HepG2 (cell line): ENCODE measurements around the gene PRDX5. TPM values are rescaled to one million over a fixed set of nuclear protein-coding genes. Genes with fewer than 3 reads are reported as not detected.
A peak's percentile ranks its signal among the peaks of the same experiment; 100 is the strongest.

Source experiments
- ATAC-seq: fragments of 200-7000 bp; cut with Tn5 transposase; 3 replicates; pipeline ENCODE4 v1.9.1; 2020; ENCODE audit warnings: mild to moderate bottlenecking, moderate library complexity
- BruUV-seq: library from RNA; stranded (reverse); fragments of 400-500 nt; replicated peaks from 2 replicates; lab custom pipeline; 2021; lab: Mats Ljungman, UMichigan
- CTCF ChIA-PET: fragments of 300-600 bp; formaldehyde crosslinking; extraction: SDS; loops from one replicate; lab custom pipeline; 2021; ENCODE audit warnings: low total read pairs, inconsistent platforms, low intra/inter-chr PET ratio; lab: Yijun Ruan, JAX
- POLR2A ChIA-PET: fragments of 350-600 bp; sonication (Branson Sonifier 250); formaldehyde crosslinking; loops from one replicate; lab custom pipeline; 2020; ENCODE audit warnings: antibody characterized with exemption, inconsistent platforms; lab: Yijun Ruan, JAX
- DNase-seq: peaks from one replicate; pipeline ENCODE4 v3.0.0-alpha.2; 2015; ENCODE audit warnings: low spot score
- FAIRE-seq: peaks from 3 replicates; lab custom pipeline; 2011; peaks lifted over from hg19 to GRCh38; lab: Jason Lieb, UNC
- H2AFZ ChIP-seq: one replicate; pipeline ENCODE4 v1.6.1; 2011; ENCODE audit warnings: low read length, inconsistent platforms
- H3K27ac ChIP-seq: fragments of 300-600 bp; 3 replicates; pipeline ENCODE4 v1.8.0; 2011; ENCODE audit warnings: mixed run types, mild to moderate bottlenecking, mixed read lengths, low read length, inconsistent platforms; ENCODE audit not compliant: insufficient read depth; ENCODE audit errors: extremely low read length
- H3K27me3 ChIP-seq, 2 experiments: fragments of 200-600 bp in 1 of 2; 2 replicates in 1 of 2; 3 replicates in 1 of 2; pipeline versions ENCODE4 v1.6.0 to v1.8.0; 2011; ENCODE audit warnings: low read length in 2 of 2, mild to moderate bottlenecking in 2 of 2, moderate library complexity in 2 of 2, inconsistent platforms in 1 of 2; ENCODE audit not compliant: insufficient read depth in 2 of 2, control insufficient read depth in 1 of 2
- H3K36me3 ChIP-seq, 2 experiments: fragments of 200-600 bp in 1 of 2; replicated peaks in 1 of 2; 2 replicates in 1 of 2; 3 replicates in 1 of 2; pipeline versions ENCODE4 v1.5.1 to v1.8.0; 2011; ENCODE audit warnings: low read length in 2 of 2, inconsistent platforms in 1 of 2; ENCODE audit not compliant: insufficient read depth in 2 of 2, control insufficient read depth in 1 of 2
- H3K4me1 ChIP-seq: 2 replicates; pipeline ENCODE4 v1.5.1; 2012; ENCODE audit warnings: low read length, inconsistent platforms; ENCODE audit not compliant: insufficient read depth
- H3K4me2 ChIP-seq: 2 replicates; pipeline ENCODE4 v1.6.0; 2011; ENCODE audit warnings: low read depth, low read length, inconsistent platforms
- H3K4me3 ChIP-seq, 3 experiments: fragments of 200-600 bp in 1 of 3; sonication (generic), shearing (Covaris generic) in 1 of 3; replicated peaks in 1 of 3; 2 replicates each; pipeline ENCODE4 v1.5.1; 2011 to 2016; ENCODE audit warnings: low read length in 3 of 3, inconsistent platforms in 2 of 3, low read depth in 2 of 3, mild to moderate bottlenecking in 2 of 3, control low read depth in 1 of 3, mixed read lengths in 1 of 3; ENCODE audit not compliant: insufficient read depth in 1 of 3
- H3K79me2 ChIP-seq: one replicate; pipeline ENCODE4 v1.6.1; 2011; ENCODE audit warnings: low read length, inconsistent platforms; ENCODE audit not compliant: insufficient read depth
- H3K9ac ChIP-seq: 2 replicates; pipeline ENCODE4 v1.6.0; 2011; ENCODE audit warnings: mild to moderate bottlenecking, low read depth, low read length, inconsistent platforms; ENCODE audit not compliant: insufficient read depth
- H3K9me3 ChIP-seq: 2 replicates; pipeline ENCODE4 v1.5.1; 2012; ENCODE audit warnings: mild to moderate bottlenecking, low read length
- H4K20me1 ChIP-seq: 2 replicates; pipeline ENCODE4 v1.6.0; 2011; ENCODE audit warnings: inconsistent platforms, mild to moderate bottlenecking, low read length, moderate library complexity; ENCODE audit not compliant: insufficient read depth
- NCOA2 ChIP-seq: sonication (generic); formaldehyde crosslinking; IDR thresholded peaks from 2 replicates; pipeline ENCODE4 v1.8.0; 2022; ENCODE audit warnings: inconsistent platforms
- PAX8 ChIP-seq: sonication (generic); formaldehyde crosslinking; IDR thresholded peaks from 2 replicates; pipeline ENCODE4 v1.8.0; 2022; ENCODE audit warnings: mild to moderate bottlenecking, missing genetic modification reagents, borderline replicate concordance
- ZBTB33 ChIP-seq: sonication (generic); formaldehyde crosslinking; IDR thresholded peaks from 2 replicates; pipeline ENCODE4 v1.4.0; 2020; ENCODE audit warnings: missing genetic modification reagents
- ZNF121 ChIP-seq: sonication (generic); formaldehyde crosslinking; IDR thresholded peaks from 2 replicates; pipeline ENCODE4 v1.5.0; 2020; ENCODE audit warnings: mild to moderate bottlenecking, missing genetic modification reagents
- WGBS: methylation state at CpG from one replicate; pipeline ENCODE4 v1.1.6; 2017; ENCODE audit warnings: low lambda C conversion rate; 5-methylcytosine and 5-hydroxymethylcytosine counted together
- in situ Hi-C: cut with HindIII; loops from 2 replicates; pipeline ENCODE4 v1.10.0; 2017; ENCODE audit warnings: low pct_unique_long_range_greater_than_20kb; ENCODE audit not compliant: extremely low pct_ligation_motif_present
- intact Hi-C: fragments of 100-400 bp; cut with micrococcal nuclease; formaldehyde crosslinking; loops from one replicate; pipeline ENCODE4 v1.10.0; 2022; ENCODE audit not compliant: unreplicated experiment
- polyA plus RNA-seq, 8 experiments: library from polyadenylated mRNA; depleted of rRNA in 3 of 8; stranded (reverse) in 7 of 8; unstranded in 1 of 8; fragments of >200 nt; fragmentation: Illumina TruSeq in 4 of 8; extraction: Trizol in 4 of 8; gene quantifications; 2 replicates each; pipeline versions ENCODE4 v1.2.1 to v1.2.3, GENCODE V29; 2011 to 2016; ENCODE audit warnings: low read depth in 4 of 8, missing spikeins in 1 of 8, mixed read lengths in 1 of 8; ENCODE audit not compliant: insufficient read depth in 1 of 8
- total RNA-seq, 5 experiments: library from RNA; depleted of rRNA; stranded (reverse); fragments of >200 nt; fragmentation: Illumina TruSeq; extraction: Trizol; gene quantifications; 2 replicates each; pipeline ENCODE4 v1.2.3, GENCODE V29; 2016; ENCODE audit warnings: low read depth in 1 of 5
- TF ChIP-seq, protein P1 (sequence below): sonication (generic); formaldehyde crosslinking; IDR thresholded peaks from 2 replicates; pipeline ENCODE4 v1.5.0; 2020; ENCODE audit warnings: mild to moderate bottlenecking, missing genetic modification reagents

Gene PRDX5
- total and polyA plus RNA-seq, 2 of the 13 experiments (the other 11 are each of a cell fraction or from before 2014, with no cell fraction given): 215 to 311 TPM

DNA sequence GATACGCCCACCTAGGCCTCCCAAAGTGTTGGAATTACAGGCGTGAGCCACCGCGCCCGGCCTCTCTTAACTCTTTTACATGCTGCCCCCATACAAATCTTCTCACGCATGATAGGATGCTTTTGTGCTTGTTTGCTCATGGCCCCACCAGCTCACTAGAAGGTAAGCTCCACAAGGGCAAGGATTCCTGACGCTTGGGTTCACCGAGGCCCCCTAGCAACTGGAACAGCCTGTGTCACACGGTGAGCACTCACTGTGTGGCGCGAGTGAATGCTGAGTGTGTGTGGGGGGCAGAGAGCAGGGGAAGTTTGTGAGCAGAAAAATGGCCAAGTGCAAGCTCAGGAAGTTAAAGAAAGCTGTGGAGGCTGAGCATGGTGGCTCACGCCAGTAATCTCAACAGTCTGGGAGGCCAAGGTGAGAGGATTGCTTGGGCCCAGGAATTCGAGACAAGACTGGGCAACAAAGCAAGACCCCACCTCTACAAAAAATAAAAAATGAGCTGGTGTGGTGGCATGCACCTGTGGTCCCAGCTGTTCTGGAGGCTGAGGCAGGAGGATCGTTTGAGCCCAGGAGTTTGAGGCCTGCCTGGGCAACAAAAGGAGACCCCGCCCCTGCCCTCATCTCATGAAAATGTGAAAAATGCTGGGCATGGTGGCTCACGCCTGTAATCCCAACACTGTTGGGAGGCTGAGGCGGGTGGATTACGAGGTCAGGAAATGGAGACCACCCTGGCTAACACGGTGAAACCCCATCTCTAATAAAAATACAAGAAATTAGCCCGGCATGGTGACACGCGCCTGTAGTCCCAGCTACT lies 35.8 kb upstream of the PRDX5 start:
- in situ Hi-C loops (no loop called here), intact Hi-C loops (no loop called here)
- ATAC-seq (no peak), FAIRE-seq (no peak), DNase-seq (no peak)
- Histone ChIP-seq H3K36me3 (peaks cover under 1 to 2% of the 10 kb centered on the region in 2 experiments; a peak in 1 of 5 replicates), H3K4me1 (peaks cover 15% of the 10 kb centered on the region; the same call in 1 of the 2 replicates), H3K4me2 (no peak overlapping the region), H3K27ac (no peak overlapping the region), H3K9me3 (no peaks in the 10 kb centered on the region), H2AFZ (no peak overlapping the region), H4K20me1 (no peaks in the 10 kb centered on the region), H3K27me3 (no peaks in the 10 kb centered on the region; a peak in 1 of 5 replicates), H3K79me2 (no peaks in the 10 kb centered on the region), H3K9ac (no peak overlapping the region), H3K4me3 (no peak overlapping the region)
- ChIA-PET POLR2A (interaction anchor here (4.6 kb wide), 1 partner anchor 11 kb away, joined by 48 read pairs; no protein-coding TSS in a partner anchor), CTCF (no interaction called here)
- no TSS peak for BruUV-seq
- 95% methylated on average over 22 of the region's 22 CpGs for WGBS
- TF ChIP-seq ZNF121 (CRISPR knock-in tag): 0 out of 2 replicates have a peak, but pooled peaks have one; percentile 57
- no peak for TF ChIP-seq NCOA2 (CRISPR knock-in tag)
- TF ChIP-seq, protein P1, sequence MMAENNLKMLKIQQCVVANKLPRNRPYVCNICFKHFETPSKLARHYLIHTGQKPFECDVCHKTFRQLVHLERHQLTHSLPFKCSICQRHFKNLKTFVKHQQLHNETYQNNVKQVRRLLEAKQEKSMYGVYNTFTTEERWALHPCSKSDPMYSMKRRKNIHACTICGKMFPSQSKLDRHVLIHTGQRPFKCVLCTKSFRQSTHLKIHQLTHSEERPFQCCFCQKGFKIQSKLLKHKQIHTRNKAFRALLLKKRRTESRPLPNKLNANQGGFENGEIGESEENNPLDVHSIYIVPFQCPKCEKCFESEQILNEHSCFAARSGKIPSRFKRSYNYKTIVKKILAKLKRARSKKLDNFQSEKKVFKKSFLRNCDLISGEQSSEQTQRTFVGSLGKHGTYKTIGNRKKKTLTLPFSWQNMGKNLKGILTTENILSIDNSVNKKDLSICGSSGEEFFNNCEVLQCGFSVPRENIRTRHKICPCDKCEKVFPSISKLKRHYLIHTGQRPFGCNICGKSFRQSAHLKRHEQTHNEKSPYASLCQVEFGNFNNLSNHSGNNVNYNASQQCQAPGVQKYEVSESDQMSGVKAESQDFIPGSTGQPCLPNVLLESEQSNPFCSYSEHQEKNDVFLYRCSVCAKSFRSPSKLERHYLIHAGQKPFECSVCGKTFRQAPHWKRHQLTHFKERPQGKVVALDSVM (CRISPR knock-in tag): no peak
- no peak for TF ChIP-seq PAX8
- peak; percentile 55; the same call in 1 of the 2 replicates for TF ChIP-seq ZBTB33
